Urothelium cell line (cell line): ENCODE results near the gene REEP6.
A peak's percentile ranks its signal among the peaks of the same experiment; 100 is the strongest.
"Not testable (repeated sequence)": the region's sequence is repeated elsewhere in the genome, so short reads cannot be mapped to it uniquely, and the experiment has no call there.

ENCODE experiments used
- DNase-seq: peaks from one replicate; pipeline ENCODE4 v3.0.0; 2011; ENCODE audit warnings: low spot score, mixed read lengths
- FAIRE-seq: peaks from 2 replicates; lab custom pipeline; 2011; peaks lifted over from hg19 to GRCh38; lab: Jason Lieb, UNC

REEP6 gene

GRCh38 chr19:1488282-1488601, 2.7 kb upstream of the REEP6 start:
- FAIRE-seq = no peak
- no peak for DNase-seq

GRCh38 chr19:1489463-1490310, 1.3 kb upstream of the REEP6 start:
- no peak for FAIRE-seq
- DNase-seq = no peak

- FAIRE-seq = peak; percentile 84
- peak; percentile 94 for DNase-seq
Observed at GRCh38 chr19:1490311-1491113, 469 bp upstream of the REEP6 start, which contains the start of gene PCSK4. Gene PCSK4 (minus strand): TSS chr19:1490350. CDS start chr19:1490346, 4 bp downstream.

GRCh38 chr19:1491849-1492170, 829 bp downstream of the REEP6 start:
- DNase-seq (no peak), FAIRE-seq (no peak)

GRCh38 chr19:1492474-1493006, 1.6 kb downstream of the REEP6 start:
- FAIRE-seq = no peak
- DNase-seq = no peak

GRCh38 chr19:1494115-1494815, 3.3 kb downstream of the REEP6 start:
- FAIRE-seq (no peak), DNase-seq (no peak)

- FAIRE-seq = no peak
- DNase-seq = no peak
Observed at GRCh38 chr19:1495051-1495798, 4.2 kb downstream of the REEP6 start.

- no peak for DNase-seq
- no peak for FAIRE-seq
Observed at GRCh38 chr19:1495799-1496713, 5.1 kb downstream of the REEP6 start.

- FAIRE-seq (no peak), DNase-seq (no peak)
Observed at GRCh38 chr19:1496714-1497577, 6.0 kb downstream of the REEP6 start.

- FAIRE-seq = no peak
Observed at GRCh38 chr19:1497578-1498235, 6.7 kb downstream of the REEP6 start.

GRCh38 chr19:1499231-1499630, 8.2 kb downstream of the REEP6 start:
- FAIRE-seq, DNase-seq: not testable (repeated sequence)

More at GRCh38 chr19:1497578-1498235, 6.7 kb downstream of the REEP6 start:
- no peak for DNase-seq

- FAIRE-seq = no peak
- no peak for DNase-seq
Observed at GRCh38 chr19:1501200-1501595, 10.2 kb downstream of the REEP6 start.

GRCh38 chr19:1502433-1503088, 11.6 kb downstream of the REEP6 start:
- FAIRE-seq (no peak), DNase-seq (no peak)

GRCh38 chr19:1503089-1503924, 12.3 kb downstream of the REEP6 start:
- FAIRE-seq (no peak), DNase-seq (peak; percentile 46)

GRCh38 chr19:1503925-1504773, 13.2 kb downstream of the REEP6 start:
- DNase-seq (no peak), FAIRE-seq (no peak)

GRCh38 chr19:1505012-1505411, 14.0 kb downstream of the REEP6 start:
- FAIRE-seq (no peak), DNase-seq (no peak)
